Prostate gland (tissue), 2 donors: ENCODE measurements around the gene CNTN4.

ENCODE experiments used
- POLR2AphosphoS5 ChIP-seq: sonication (generic); formaldehyde crosslinking; IDR thresholded peaks from one replicate; pipeline ENCODE4 v1.6.1; 2017; ENCODE audit warnings: antibody characterized with exemption
- TF ChIP-seq, protein P1 (sequence below), 4 experiments: fragments of 200-600 bp in 2 of 4; fragments of 450-650 bp in 2 of 4; sonication (generic) in 2 of 4; IDR thresholded peaks; 1 replicate in 3 of 4; 2 replicates in 1 of 4; pipeline ENCODE4 v1.5.1; 2016 to 2019; ENCODE audit warnings: antibody characterized with exemption in 4 of 4, mild to moderate bottlenecking in 2 of 4, moderate library complexity in 2 of 4

DNA sequence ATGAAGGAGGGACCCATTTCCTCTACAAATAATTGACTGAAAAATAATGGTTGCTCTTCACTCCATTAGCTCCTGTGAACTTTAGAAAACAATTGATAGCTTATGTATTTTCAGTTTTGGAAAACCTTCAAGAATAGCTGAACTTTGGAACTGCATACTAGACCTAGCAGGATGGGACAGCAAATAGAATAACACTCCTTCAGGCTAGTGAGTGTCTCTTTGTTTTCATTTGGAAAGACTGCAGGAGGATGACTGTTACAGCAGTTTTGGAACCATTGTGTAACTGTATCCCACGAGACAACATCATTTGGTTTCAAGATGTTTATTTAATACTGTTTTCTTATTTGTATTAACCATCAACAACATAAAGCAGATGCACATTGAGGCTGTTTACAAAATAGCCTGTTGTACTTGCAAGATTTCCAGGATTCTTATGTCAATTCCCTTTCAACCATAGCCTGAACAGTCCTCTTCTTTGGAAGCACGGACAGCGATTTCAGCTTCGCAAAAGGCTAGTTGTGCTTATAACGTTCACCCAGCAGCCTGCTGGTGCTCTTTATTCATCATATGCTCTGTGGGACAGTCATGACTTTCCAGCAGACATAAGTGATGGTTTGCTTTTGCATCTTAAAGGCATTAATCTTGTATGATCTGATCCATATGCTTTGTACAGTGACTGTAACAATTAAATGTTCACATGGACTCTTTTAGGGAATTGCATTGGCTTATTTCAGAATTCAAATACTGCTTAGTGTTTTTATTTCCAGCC, 676.0 kb downstream of the CNTN4 start:
- TF ChIP-seq, protein P1, sequence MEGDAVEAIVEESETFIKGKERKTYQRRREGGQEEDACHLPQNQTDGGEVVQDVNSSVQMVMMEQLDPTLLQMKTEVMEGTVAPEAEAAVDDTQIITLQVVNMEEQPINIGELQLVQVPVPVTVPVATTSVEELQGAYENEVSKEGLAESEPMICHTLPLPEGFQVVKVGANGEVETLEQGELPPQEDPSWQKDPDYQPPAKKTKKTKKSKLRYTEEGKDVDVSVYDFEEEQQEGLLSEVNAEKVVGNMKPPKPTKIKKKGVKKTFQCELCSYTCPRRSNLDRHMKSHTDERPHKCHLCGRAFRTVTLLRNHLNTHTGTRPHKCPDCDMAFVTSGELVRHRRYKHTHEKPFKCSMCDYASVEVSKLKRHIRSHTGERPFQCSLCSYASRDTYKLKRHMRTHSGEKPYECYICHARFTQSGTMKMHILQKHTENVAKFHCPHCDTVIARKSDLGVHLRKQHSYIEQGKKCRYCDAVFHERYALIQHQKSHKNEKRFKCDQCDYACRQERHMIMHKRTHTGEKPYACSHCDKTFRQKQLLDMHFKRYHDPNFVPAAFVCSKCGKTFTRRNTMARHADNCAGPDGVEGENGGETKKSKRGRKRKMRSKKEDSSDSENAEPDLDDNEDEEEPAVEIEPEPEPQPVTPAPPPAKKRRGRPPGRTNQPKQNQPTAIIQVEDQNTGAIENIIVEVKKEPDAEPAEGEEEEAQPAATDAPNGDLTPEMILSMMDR (IDR thresholded peaks at IDR 0.05), result no peak
- no peak for TF ChIP-seq POLR2AphosphoS5
